Measurements from ENCODE around the gene PRPF6.

DNA sequence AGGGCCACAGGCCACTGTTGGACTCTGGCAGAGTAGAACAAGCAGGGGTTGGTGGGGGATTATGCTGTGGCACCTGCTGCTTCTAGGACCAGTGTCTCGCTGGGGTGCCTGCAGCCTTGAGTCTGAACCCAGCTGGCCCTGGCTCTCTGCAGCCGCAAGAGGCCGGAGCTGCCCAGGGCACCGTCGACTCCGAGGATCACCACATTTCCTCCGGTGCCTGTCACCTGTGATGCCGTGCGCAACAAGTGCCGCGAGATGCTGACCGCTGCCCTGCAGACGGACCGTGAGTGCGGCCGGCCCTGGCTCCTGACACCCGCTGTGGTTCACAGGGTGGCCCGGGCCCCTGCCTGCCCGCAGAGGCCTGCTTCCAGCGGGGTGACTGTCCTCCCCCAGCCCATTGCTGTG lies 88.3 kb downstream of the PRPF6 start:
- TF ChIP-seq, protein P1, sequence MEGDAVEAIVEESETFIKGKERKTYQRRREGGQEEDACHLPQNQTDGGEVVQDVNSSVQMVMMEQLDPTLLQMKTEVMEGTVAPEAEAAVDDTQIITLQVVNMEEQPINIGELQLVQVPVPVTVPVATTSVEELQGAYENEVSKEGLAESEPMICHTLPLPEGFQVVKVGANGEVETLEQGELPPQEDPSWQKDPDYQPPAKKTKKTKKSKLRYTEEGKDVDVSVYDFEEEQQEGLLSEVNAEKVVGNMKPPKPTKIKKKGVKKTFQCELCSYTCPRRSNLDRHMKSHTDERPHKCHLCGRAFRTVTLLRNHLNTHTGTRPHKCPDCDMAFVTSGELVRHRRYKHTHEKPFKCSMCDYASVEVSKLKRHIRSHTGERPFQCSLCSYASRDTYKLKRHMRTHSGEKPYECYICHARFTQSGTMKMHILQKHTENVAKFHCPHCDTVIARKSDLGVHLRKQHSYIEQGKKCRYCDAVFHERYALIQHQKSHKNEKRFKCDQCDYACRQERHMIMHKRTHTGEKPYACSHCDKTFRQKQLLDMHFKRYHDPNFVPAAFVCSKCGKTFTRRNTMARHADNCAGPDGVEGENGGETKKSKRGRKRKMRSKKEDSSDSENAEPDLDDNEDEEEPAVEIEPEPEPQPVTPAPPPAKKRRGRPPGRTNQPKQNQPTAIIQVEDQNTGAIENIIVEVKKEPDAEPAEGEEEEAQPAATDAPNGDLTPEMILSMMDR (IDR thresholded peaks at IDR 0.05 in 4 of 5, conservative IDR thresholded peaks at IDR 0.05 in 1 of 5) = no peak
- no peak for TF ChIP-seq POLR2A (IDR thresholded peaks at IDR 0.05)

All from gastrocnemius medialis (tissue), 4 donors.